ENCODE data around the gene FAM219B. TPM values are rescaled to one million over a fixed set of nuclear protein-coding genes. Genes with fewer than 3 reads are reported as not detected.
"Not testable (repeated sequence)": the region's sequence is repeated elsewhere in the genome, so short reads cannot be mapped to it uniquely, and the experiment has no call there.

FAM219B gene
- total RNA-seq, 8 experiments from 2014 or later, result 22.2 to 62.1 (median 46.6) TPM

DNA sequence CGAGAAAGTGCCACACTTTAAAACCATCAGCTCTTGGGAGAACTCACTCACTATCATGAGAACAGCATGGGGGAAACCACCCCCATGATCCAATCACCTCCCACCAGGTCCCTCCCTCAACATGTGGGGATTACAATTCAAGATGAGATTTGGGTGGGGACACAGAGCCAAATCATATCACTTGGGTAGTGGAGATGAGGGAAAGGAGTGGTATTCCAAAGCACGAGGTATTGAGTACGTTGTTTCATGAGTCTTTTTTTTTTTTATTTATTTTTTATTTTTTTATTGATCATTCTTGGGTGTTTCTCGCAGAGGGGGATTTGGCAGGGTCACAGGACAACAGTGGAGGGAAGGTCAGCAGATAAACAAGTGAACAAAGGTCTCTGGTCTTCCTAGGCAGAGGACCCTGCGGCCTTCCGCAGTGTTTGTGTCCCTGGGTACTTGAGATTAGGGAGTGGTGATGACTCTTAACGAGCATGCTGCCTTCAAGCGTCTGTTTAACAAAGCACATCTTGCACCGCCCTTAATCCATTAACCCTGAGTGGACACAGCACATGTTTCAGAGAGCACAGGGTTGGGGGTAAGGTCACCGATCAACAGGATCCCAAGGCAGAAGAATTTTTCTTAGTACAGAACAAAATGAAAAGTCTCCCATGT is 19.0 kb downstream of the FAM219B start:
- H3K27ac ChIP-seq; in situ Hi-C loops (cut with MboI; ENCODE audit: low pct_unique_long_range_greater_than_20kb in 2 of 9, low sequenced_read_pairs in 9 of 9, unreplicated experiment in 9 of 9); H3K4me3 ChIP-seq; ATAC-seq (replicated peaks in 6 of 8): not testable (repeated sequence)
- 60 to 100% (median 81%) methylated on average over 1 to 3 of the region's 10 CpGs; no CpG with 5 or more reads in 6 of the 10 experiments for WGBS, 10 experiments
- peaks cover 7 to 13% of the 10 kb centered on the region in 2 donors for H3K4me1 ChIP-seq (replicated peaks in 1 of 2)

- in situ Hi-C loops (cut with MboI; ENCODE audit: low pct_unique_long_range_greater_than_20kb in 2 of 9, low sequenced_read_pairs in 9 of 9, unreplicated experiment in 9 of 9), result no loop called here
- Histone ChIP-seq H3K4me3 (no peak overlapping the region), H3K4me1 (replicated peaks in 1 of 2) (peaks cover 3 to 9% of the 10 kb centered on the region in 2 donors), H3K27ac (no peak overlapping the region)
- WGBS, 10 experiments, result 78 to 100% (median 93%) methylated on average over 1 to 5 of the region's 5 CpGs; no CpG with 5 or more reads in 1 of the 10 experiments
- ATAC-seq (replicated peaks in 6 of 8), result no peak
Observed at GRCh38 chr15:74885461-74885860, 21.2 kb downstream of the FAM219B start.

- peaks cover 3 to 9% of the 10 kb centered on the region in 2 donors for H3K4me1 ChIP-seq (replicated peaks in 1 of 2)
- no peak for ATAC-seq (replicated peaks in 6 of 8)
- in situ Hi-C loops (cut with MboI; ENCODE audit: low pct_unique_long_range_greater_than_20kb in 2 of 9, low sequenced_read_pairs in 9 of 9, unreplicated experiment in 9 of 9), result no loop called here
- WGBS, 10 experiments, result 0 to 90% (median 68%) methylated on average over 2 to 4 of the region's 4 CpGs; no CpG with 5 or more reads in 1 of the 10 experiments
- no peak overlapping the region for H3K27ac ChIP-seq
- H3K4me3 ChIP-seq, result no peak overlapping the region
Observed at GRCh38 chr15:74884428-74885223, 22.0 kb downstream of the FAM219B start.

GRCh38 chr15:74882528-74882927 is 24.1 kb downstream of the FAM219B start:
- in situ Hi-C loops (cut with MboI; ENCODE audit: low pct_unique_long_range_greater_than_20kb in 2 of 9, low sequenced_read_pairs in 9 of 9, unreplicated experiment in 9 of 9), result no loop called here
- Histone ChIP-seq H3K4me3 (no peak overlapping the region), H3K27ac (no peak overlapping the region), H3K4me1 (replicated peaks in 1 of 2) (no peaks in the 10 kb centered on the region)
- no peak for ATAC-seq (replicated peaks in 6 of 8)
- WGBS, 10 experiments, result 72 to 100% (median 93%) methylated on average over 1 to 6 of the region's 6 CpGs; no CpG with 5 or more reads in 3 of the 10 experiments

DNA sequence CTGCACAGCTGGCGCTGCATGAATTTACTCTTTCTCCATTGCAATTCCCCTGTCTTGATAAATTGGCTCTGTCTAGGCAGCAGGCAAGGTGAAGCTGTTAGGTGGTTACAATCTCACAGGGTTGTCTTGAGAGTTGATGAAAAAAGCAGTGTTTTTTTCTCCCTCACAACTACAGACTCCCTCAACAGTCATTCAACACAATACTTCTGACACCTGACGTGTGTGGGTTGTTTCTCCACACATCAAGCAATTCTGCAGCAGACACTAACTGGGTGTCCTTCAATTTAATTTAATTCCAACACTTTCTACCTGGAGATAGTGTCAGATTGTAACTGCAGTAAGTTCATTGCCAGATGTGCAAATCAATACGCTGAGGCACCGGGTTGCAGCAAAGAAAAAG is 28.4 kb downstream of the FAM219B start:
- Histone ChIP-seq H3K4me3 (no peak overlapping the region), H3K27ac (no peak overlapping the region), H3K4me1 (replicated peaks in 1 of 2) (peaks cover 0 to 4% of the 10 kb centered on the region in 2 donors)
- 40 to 100% (median 85%) methylated on average over 1 to 3 of the region's 4 CpGs; no CpG with 5 or more reads in 1 of the 10 experiments for WGBS, 10 experiments
- in situ Hi-C loops (cut with MboI; ENCODE audit: low pct_unique_long_range_greater_than_20kb in 2 of 9, low sequenced_read_pairs in 9 of 9, unreplicated experiment in 9 of 9), result no loop called here
- ATAC-seq (replicated peaks in 6 of 8), result no peak

GRCh38 chr15:74873756-74874424 is 32.8 kb downstream of the FAM219B start:
- H3K4me1 ChIP-seq (replicated peaks in 1 of 2), result peaks cover 10 to 11% of the 10 kb centered on the region in 2 donors
- in situ Hi-C loops (cut with MboI; ENCODE audit: low pct_unique_long_range_greater_than_20kb in 2 of 9, low sequenced_read_pairs in 9 of 9, unreplicated experiment in 9 of 9), result no loop called here
- 0 to 100% (median 100%) methylated on average over 1 to 3 of the region's 16 CpGs; no CpG with 5 or more reads in 2 of the 10 experiments for WGBS, 10 experiments
- H3K4me3 ChIP-seq, result peak overlapping the region; percentile 55 to 90 (median 63)
- H3K27ac ChIP-seq, result peak overlapping the region; percentile 24 to 96
- ATAC-seq (replicated peaks in 6 of 8), result peak in 5 of 8 experiments; percentile 0 to 13 (median 3)

- Histone ChIP-seq H3K4me3 (peak within 1 kb of the TSS; percentile 55 to 90 (median 63)), H3K4me1 (replicated peaks in 1 of 2) (peaks cover 10 to 11% of the 10 kb centered on the region in 2 donors), H3K27ac (peak within 1 kb of the TSS; percentile 96 to 97)
- in situ Hi-C loops (cut with MboI; ENCODE audit: low pct_unique_long_range_greater_than_20kb in 2 of 9, low sequenced_read_pairs in 9 of 9, unreplicated experiment in 9 of 9), result no loop called here
- WGBS, 10 experiments, result 0 to 4% (median 0%) methylated on average over 1 to 8 of the region's 52 CpGs; no CpG with 5 or more reads in 6 of the 10 experiments
- ATAC-seq (replicated peaks in 6 of 8), result peak; percentile 94 to 98 (median 96)
Observed at GRCh38 chr15:74873036-74873755, 33.5 kb downstream of the FAM219B start, which contains the start of gene SCAMP2. Gene SCAMP2, minus strand, starts transcription at chr15:74873365. Its CDS starts 110 bp downstream, at chr15:74873255.

GRCh38 chr15:74872702-74873035 is 34.0 kb downstream of the FAM219B start:
- peak overlapping the region; percentile 55 to 90 (median 63) for H3K4me3 ChIP-seq
- in situ Hi-C loops (cut with MboI; ENCODE audit: low pct_unique_long_range_greater_than_20kb in 2 of 9, low sequenced_read_pairs in 9 of 9, unreplicated experiment in 9 of 9), result no loop called here
- H3K4me1 ChIP-seq (replicated peaks in 1 of 2), result peaks cover 10 to 11% of the 10 kb centered on the region in 2 donors
- ATAC-seq (replicated peaks in 6 of 8), result no peak
- H3K27ac ChIP-seq, result peak overlapping the region; percentile 96 to 97
- 0 to 2% (median 0%) methylated on average over 1 to 9 of the region's 11 CpGs; no CpG with 5 or more reads in 4 of the 10 experiments for WGBS, 10 experiments

GRCh38 chr15:74870436-74871215 is 36.0 kb downstream of the FAM219B start:
- in situ Hi-C loops (cut with MboI; ENCODE audit: low pct_unique_long_range_greater_than_20kb in 2 of 9, low sequenced_read_pairs in 9 of 9, unreplicated experiment in 9 of 9), result no loop called here
- no peak overlapping the region for H3K27ac ChIP-seq
- H3K4me3 ChIP-seq, result no peak overlapping the region

GRCh38 chr15:74869726-74870407 is 36.8 kb downstream of the FAM219B start:
- H3K4me3 ChIP-seq, result no peak overlapping the region
- peak in 2 of 8 experiments; percentile 5 to 12 for ATAC-seq (replicated peaks in 6 of 8)

More at GRCh38 chr15:74870436-74871215, 36.0 kb downstream of the FAM219B start:
- ATAC-seq (replicated peaks in 6 of 8), result no peak
- peaks cover 10 to 11% of the 10 kb centered on the region in 2 donors for H3K4me1 ChIP-seq (replicated peaks in 1 of 2)
- WGBS, 10 experiments, result 46 to 95% (median 68%) methylated on average over 2 to 6 of the region's 6 CpGs; no CpG with 5 or more reads in 2 of the 10 experiments

GRCh38 chr15:74869372-74869725 is 37.3 kb downstream of the FAM219B start:
- ATAC-seq (replicated peaks in 6 of 8), result no peak
- Histone ChIP-seq H3K4me1 (replicated peaks in 1 of 2) (peaks cover 10 to 11% of the 10 kb centered on the region in 2 donors), H3K4me3 (no peak overlapping the region), H3K27ac (no peak overlapping the region)
- in situ Hi-C loops (cut with MboI; ENCODE audit: low pct_unique_long_range_greater_than_20kb in 2 of 9, low sequenced_read_pairs in 9 of 9, unreplicated experiment in 9 of 9), result no loop called here

More at GRCh38 chr15:74869726-74870407, 36.8 kb downstream of the FAM219B start:
- in situ Hi-C loops (cut with MboI; ENCODE audit: low pct_unique_long_range_greater_than_20kb in 2 of 9, low sequenced_read_pairs in 9 of 9, unreplicated experiment in 9 of 9), result no loop called here
- 0 to 100% (median 65%) methylated on average over 1 to 2 of the region's 6 CpGs; no CpG with 5 or more reads in 2 of the 10 experiments for WGBS, 10 experiments
- H3K4me1 ChIP-seq (replicated peaks in 1 of 2), result peaks cover 10 to 11% of the 10 kb centered on the region in 2 donors
- H3K27ac ChIP-seq, result no peak overlapping the region

Data from motor neuron (in vitro differentiated cells).